Measurements from ENCODE around the gene KIAA1671. TPM values are rescaled to one million over a fixed set of nuclear protein-coding genes. Genes with fewer than 3 reads are reported as not detected.

The KIAA1671 gene
- total and polyA plus RNA-seq, 7 donors, result 6.3 to 34.2 (median 10.2) TPM

GRCh38 chr22:25146307-25146706, 193.8 kb downstream of the KIAA1671 start:
- no peak overlapping the region for H3K27ac ChIP-seq
- intact Hi-C loops (cut with DNase I), result no loop called here
- H3K27me3 ChIP-seq, result no peaks in the 10 kb centered on the region
- no peak for TF ChIP-seq CTCF (IDR thresholded peaks at IDR 0.05)
- TF ChIP-seq POLR2A (IDR thresholded peaks at IDR 0.05), result no peak
- no peak for TF ChIP-seq EP300 (IDR thresholded peaks at IDR 0.05)
- no peak for TF ChIP-seq POLR2AphosphoS5 (IDR thresholded peaks at IDR 0.05)
- 83 to 93% methylated on average over 1 of the region's 1 CpG for WGBS, 2 donors
- H3K4me3 ChIP-seq, result no peak overlapping the region
- H3K36me3 ChIP-seq, result no peaks in the 10 kb centered on the region
- H3K4me1 ChIP-seq, result peaks cover 0 to 27% (median 15%) of the 10 kb centered on the region in 4 donors
- no peaks in the 10 kb centered on the region for H3K9me3 ChIP-seq
- DNase-seq, result no peak

- no peak for DNase-seq
- Histone ChIP-seq H3K4me3 (no peak overlapping the region), H3K27ac (no peak overlapping the region), H3K4me1 (peaks cover 0 to 27% (median 15%) of the 10 kb centered on the region in 4 donors), H3K27me3 (no peaks in the 10 kb centered on the region), H3K36me3 (no peaks in the 10 kb centered on the region), H3K9me3 (no peaks in the 10 kb centered on the region)
- WGBS, 2 donors, result 51 to 61% methylated on average over 4 of the region's 4 CpGs
- TF ChIP-seq POLR2A (IDR thresholded peaks at IDR 0.05) (no peak), POLR2AphosphoS5 (IDR thresholded peaks at IDR 0.05) (no peak), CTCF (IDR thresholded peaks at IDR 0.05) (no peak), EP300 (IDR thresholded peaks at IDR 0.05) (no peak)
- intact Hi-C loops (cut with DNase I), result no loop called here
Observed at GRCh38 chr22:25146906-25147641, 194.6 kb downstream of the KIAA1671 start.

GRCh38 chr22:25147642-25147928, 195.1 kb downstream of the KIAA1671 start:
- no peaks in the 10 kb centered on the region for H3K9me3 ChIP-seq
- peak overlapping the region in 1 of 4 donors; percentile 57 for H3K27ac ChIP-seq
- no peaks in the 10 kb centered on the region for H3K27me3 ChIP-seq
- no peak overlapping the region for H3K4me3 ChIP-seq
- TF ChIP-seq EP300 (IDR thresholded peaks at IDR 0.05) (no peak), POLR2A (IDR thresholded peaks at IDR 0.05) (no peak), POLR2AphosphoS5 (IDR thresholded peaks at IDR 0.05) (no peak), CTCF (IDR thresholded peaks at IDR 0.05) (no peak)
- H3K36me3 ChIP-seq, result no peaks in the 10 kb centered on the region
- H3K4me1 ChIP-seq, result peaks cover 0 to 27% (median 15%) of the 10 kb centered on the region in 4 donors
- DNase-seq, result no peak
- 70 to 72% methylated on average over 2 of the region's 2 CpGs for WGBS, 2 donors
- intact Hi-C loops (cut with DNase I), result no loop called here

GRCh38 chr22:25148149-25148691, 195.7 kb downstream of the KIAA1671 start:
- DNase-seq, result peak; percentile 80
- Histone ChIP-seq H3K9me3 (no peaks in the 10 kb centered on the region), H3K27me3 (no peaks in the 10 kb centered on the region), H3K36me3 (no peaks in the 10 kb centered on the region), H3K4me3 (no peak overlapping the region), H3K27ac (peak overlapping the region; percentile 39 to 57 (median 46)), H3K4me1 (peaks cover 0 to 28% (median 15%) of the 10 kb centered on the region in 4 donors)
- TF ChIP-seq EP300 (IDR thresholded peaks at IDR 0.05) (no peak), POLR2AphosphoS5 (IDR thresholded peaks at IDR 0.05) (peak in 1 of 4 donors; percentile 20), POLR2A (IDR thresholded peaks at IDR 0.05) (no peak)
- intact Hi-C loops (cut with DNase I), result no loop called here
- 8 to 34% methylated on average over 4 of the region's 4 CpGs for WGBS, 2 donors

GRCh38 chr22:25149014-25149413, 196.5 kb downstream of the KIAA1671 start:
- no peak for DNase-seq
- intact Hi-C loops (cut with DNase I), result no loop called here
- H3K27me3 ChIP-seq, result no peaks in the 10 kb centered on the region
- TF ChIP-seq POLR2AphosphoS5 (IDR thresholded peaks at IDR 0.05), result no peak
- no peak for TF ChIP-seq CTCF (IDR thresholded peaks at IDR 0.05)
- TF ChIP-seq POLR2A (IDR thresholded peaks at IDR 0.05), result no peak
- TF ChIP-seq EP300 (IDR thresholded peaks at IDR 0.05), result no peak
- WGBS, 2 donors, result 68 to 83% methylated on average over 6 of the region's 6 CpGs
- no peaks in the 10 kb centered on the region for H3K36me3 ChIP-seq
- no peak overlapping the region for H3K4me3 ChIP-seq
- H3K9me3 ChIP-seq, result no peaks in the 10 kb centered on the region
- peaks cover 0 to 36% (median 23%) of the 10 kb centered on the region in 4 donors for H3K4me1 ChIP-seq
- peak overlapping the region in 3 of 4 donors; percentile 39 to 49 (median 42) for H3K27ac ChIP-seq
